HG03342 (cell line): ENCODE results near the gene IGFBPL1.
"Not testable (repeated sequence)": the region's sequence is repeated elsewhere in the genome, so short reads cannot be mapped to it uniquely, and the experiment has no call there.

Source experiments
- ATAC-seq: cut with Tn5 transposase; IDR thresholded peaks from one replicate; pipeline ENCODE4 v1.9.1; 2021; ENCODE audit warnings: mild to moderate bottlenecking, moderate library complexity; ENCODE audit not compliant: unreplicated experiment

The IGFBPL1 gene

GRCh38 chr9:38380230-38380871 is 43.9 kb downstream of the IGFBPL1 start:
- no peak for ATAC-seq

- ATAC-seq, result not testable (repeated sequence)
Observed at GRCh38 chr9:38377336-38378083, 46.7 kb downstream of the IGFBPL1 start.

GRCh38 chr9:38376021-38376670 is 48.1 kb downstream of the IGFBPL1 start:
- ATAC-seq, result no peak

DNA sequence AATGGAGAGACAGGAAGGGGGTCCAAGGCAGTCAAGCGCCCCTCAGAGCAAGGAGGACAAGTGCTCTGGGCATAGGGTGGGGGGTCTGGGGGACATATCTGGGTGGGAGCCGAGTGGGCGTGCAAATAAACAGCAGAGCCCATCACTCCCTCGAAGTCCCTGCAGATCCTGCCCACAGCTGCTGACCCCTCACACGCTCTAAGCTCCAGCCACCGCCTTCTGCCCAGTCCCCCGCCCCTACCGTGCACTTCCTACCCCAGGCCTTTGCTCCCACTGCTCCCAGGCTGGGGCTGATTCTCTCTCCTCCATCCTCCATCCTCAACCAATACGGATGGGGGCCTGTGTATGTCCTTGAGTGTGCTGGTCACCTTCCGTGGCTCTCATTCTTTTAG is 48.7 kb downstream of the IGFBPL1 start:
- ATAC-seq, result no peak

DNA sequence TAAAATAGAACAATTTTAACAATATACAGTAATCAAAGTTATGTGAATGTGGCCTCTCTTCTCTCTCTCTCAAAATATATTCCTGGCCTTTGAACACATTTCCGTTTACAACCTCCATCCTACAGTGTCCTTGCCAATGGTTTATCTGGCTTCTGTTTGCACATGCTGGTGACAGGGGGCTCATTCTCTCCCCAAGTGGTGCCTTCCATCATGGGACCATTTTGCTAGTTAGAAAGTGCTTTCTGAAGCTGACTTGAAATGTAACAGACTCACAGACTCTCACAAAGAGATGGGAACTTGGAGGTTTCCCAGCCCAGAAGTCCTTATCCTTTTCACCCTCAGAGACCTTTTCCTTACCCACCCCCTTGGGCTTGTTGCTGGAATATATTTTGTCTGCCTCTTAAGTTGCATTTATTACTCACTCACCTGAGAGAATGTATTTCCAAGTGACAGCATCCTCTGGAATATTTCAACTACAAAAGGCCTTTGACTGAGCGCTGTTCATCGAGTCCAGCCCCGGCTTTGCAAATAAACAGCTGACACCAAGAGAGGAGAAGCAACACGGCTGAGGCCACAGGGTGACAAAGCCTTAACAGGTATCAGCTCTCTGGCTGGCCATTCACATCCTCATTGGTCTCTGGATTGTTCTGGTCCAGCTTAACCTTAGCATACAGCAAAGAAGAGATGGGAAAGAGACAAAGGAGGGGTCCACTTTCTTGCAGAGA is 49.2 kb downstream of the IGFBPL1 start:
- no peak for ATAC-seq

- ATAC-seq, result no peak
Observed at GRCh38 chr9:38373679-38374078, 50.6 kb downstream of the IGFBPL1 start.

DNA sequence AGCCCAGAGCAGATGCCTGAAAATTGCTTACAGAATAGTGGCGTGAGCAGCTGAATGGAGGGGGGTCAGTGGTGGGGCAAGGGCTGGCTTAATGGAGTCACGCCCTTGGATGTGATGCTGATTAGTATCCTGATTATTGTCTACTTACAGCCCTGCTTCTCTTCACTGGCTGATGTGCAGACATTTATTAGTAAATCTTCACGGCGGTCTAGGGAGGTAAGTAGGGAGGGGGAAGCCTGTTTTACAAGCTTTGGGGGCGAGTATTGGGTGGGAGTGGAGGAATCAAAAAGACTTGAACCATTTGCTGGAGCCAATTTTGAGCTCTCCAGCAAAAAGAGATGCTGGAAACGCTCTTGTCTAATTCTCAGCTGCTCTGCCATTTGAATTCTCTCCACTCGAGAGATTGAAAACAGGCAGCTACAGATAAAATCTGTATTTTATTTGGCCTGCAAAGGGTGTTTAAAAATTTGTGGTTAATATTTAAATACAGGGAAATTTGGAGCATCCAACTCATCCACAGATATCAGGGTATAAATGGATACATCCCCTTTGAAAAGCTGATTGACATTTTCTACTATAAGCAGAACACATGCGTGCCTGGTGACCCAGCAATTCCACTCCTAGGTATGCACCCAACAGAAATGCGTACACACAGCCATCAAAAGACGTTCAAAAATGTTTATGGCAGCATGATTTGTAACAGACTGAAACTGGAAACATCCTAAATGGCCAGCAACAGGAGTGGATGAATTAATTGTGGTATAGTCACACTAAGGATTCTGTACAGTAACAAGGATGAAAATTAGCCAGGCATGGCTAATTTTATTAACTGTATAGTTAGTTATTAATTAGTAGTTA is 51.3 kb downstream of the IGFBPL1 start:
- ATAC-seq, result no peak

DNA sequence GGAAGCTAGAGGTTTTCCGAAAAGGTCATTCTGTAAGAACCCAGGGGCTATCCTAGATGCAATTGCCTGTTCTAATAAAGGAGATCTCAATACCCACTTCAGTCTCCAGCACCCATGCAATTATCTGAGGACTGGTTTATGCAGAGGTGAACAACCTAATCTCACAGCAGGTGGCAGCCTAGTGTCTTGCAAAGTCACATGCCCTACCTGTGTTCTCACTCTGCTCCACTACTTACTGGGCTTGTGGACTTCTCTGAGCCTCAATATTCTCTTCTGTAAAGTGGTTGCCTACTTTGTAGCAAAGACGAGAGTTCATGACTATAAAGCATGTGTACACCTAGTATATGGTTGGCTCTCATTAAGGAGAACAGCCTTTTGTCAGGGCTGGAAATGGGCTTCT is 52.8 kb downstream of the IGFBPL1 start:
- no peak for ATAC-seq

GRCh38 chr9:38370176-38370575 is 54.1 kb downstream of the IGFBPL1 start:
- no peak for ATAC-seq

DNA sequence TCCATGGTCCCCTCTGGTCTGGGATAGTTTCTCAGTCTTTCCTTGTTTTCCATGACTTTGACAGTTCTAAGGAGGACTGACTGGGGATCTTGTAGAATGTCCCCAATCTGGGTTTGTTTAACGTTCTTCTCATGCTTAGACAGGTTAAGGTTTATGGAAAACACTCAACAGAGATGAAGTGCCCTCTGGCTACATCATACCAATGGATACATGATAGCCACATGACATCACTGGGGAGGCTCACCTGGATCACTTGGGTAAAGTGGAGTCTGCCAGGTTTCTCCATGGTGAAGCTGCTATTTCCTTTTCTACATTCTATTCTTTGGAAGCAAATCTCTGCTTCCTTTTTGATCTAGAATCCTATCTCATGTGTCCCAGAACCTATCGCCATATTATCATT is 55.5 kb downstream of the IGFBPL1 start:
- no peak for ATAC-seq

GRCh38 chr9:38367898-38368297 is 56.4 kb downstream of the IGFBPL1 start:
- no peak for ATAC-seq

DNA sequence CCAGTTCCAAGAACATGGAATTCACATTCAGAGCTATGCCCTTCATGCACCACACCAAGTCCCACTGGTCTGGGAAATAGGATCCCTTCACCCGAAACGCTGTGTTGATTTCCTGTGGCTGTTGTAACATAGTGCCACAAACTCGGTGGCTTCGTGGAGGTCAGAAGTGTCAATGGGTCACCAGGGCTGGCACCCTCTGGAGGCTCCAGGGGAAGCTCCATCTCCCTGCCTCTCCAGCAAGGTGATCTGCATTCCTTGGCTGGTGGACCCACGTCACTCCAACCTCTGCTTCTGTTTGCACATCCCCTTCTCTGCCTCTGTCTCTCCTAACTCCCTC is 60.7 kb downstream of the IGFBPL1 start:
- ATAC-seq, result no peak

DNA sequence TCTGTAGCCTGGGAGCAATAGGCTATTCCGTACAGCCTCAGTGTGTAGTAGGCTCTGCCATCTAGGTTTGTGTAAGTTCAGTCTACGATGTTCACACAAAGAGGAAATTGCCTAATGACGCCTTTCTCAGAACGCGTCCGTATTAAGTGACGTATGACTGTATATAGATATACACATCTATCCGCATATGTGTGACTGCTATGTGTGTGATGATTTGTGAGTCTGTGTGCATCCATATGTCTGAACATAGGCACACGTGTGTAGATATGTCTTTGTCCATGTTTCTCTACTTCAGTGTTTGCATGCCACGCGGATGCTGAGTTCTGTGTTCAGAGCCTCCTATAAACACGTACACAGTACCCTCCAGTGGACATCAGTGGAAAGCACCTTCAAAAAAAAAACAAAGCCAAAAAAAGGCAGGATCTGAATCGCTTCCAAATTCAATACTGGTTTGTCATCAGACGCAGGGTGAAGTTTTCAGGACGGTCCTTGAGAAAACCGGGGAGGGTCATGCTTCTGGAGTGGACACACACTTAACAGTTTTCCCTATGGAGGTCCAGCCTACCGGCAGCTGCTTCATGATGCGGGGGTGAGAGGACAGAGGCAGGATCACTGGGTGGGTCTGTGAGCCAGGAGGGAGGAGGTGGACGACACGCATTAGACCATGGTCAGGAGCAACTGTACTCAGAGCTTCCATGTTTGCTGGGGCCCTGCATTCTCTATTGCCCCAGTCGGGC is 61.2 kb downstream of the IGFBPL1 start:
- peak; percentile 64 for ATAC-seq

DNA sequence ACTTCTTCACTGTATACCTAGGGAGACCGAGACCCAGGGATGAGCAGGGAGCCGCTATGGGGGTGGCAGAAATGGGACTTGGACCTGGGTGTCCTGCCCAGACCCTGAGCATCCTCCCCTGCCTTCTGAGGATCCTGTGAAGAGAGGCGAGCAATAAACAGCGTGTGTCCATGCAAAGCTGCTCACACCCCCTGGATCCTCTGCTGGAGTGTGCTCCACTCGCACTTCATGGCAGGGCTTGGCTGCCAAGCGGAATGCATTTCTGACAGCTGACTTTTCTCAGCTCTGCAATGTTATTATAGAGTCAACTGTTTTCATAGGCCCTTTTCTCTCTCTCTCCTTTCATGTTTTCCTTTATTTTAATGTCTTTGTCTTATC is 62.8 kb downstream of the IGFBPL1 start:
- no peak for ATAC-seq

- no peak for ATAC-seq
Observed at GRCh38 chr9:38360839-38361472, 63.3 kb downstream of the IGFBPL1 start.

- ATAC-seq, result no peak
Observed at GRCh38 chr9:38359689-38360385, 64.4 kb downstream of the IGFBPL1 start.

- ATAC-seq, result no peak
Observed at GRCh38 chr9:38359297-38359653, 65.0 kb downstream of the IGFBPL1 start.

DNA sequence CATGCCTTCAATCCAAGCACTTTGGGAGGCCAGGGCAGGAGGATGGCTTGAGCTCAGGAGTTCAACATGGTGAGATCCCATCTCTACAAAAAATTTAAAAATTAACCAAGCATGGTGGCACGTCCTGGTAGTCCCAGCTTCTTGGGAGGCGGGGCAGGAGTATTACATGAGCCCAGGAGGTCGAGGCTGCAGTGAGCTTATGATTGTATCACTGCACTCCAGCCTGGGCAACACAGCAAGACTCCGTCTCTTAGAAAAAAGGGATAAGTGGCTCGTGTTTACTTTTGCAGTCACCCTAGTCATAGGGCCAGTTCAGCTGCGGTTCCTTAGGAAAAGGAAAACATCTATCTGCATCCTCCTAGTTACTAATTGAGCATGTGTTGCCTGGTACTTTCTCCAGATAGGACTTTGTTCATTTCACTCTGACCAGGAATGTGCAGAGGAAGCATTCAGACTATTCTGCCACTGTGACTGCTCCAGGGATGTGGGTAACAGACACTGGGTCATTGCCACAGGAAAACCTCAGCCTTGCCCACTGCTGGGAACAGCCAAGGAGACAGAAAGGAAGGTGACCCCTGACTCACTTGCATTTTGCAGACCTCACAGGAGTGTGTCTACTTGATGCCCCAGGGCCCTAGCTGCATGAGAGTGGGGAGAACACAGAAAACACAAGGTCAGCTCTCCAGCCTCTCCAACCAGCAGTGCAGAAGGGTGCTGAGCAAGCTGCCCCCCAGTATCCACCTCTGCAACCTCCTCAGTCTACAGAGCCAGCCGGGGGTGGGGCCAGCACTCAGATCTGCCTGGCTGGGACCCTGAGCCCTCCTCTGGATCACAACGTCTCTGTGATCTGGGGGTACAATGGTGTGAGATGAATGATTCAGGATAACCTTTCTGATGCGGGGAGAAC is 65.6 kb downstream of the IGFBPL1 start:
- ATAC-seq, result no peak
